Fibroblast of lung (primary cell): ENCODE results near the gene TLE5.

Experiments
- CTCF ChIP-seq, 2 donors: IDR thresholded peaks in 1 of 2; conservative IDR thresholded peaks in 1 of 2; 1 replicate in 1 of 2; 2 replicates in 1 of 2; pipeline ENCODE4 v1.5.1; 2011 to 2012; ENCODE audit warnings: low read length in 2 of 2, control low read depth in 1 of 2, inconsistent platforms in 1 of 2, low read depth in 1 of 2, mild to moderate bottlenecking in 1 of 2
- EZH2 ChIP-seq: IDR thresholded peaks from 2 replicates; pipeline ENCODE4 v1.5.1; 2012; ENCODE audit warnings: low read length, control low read depth, mild to moderate bottlenecking; ENCODE audit errors: missing control alignments

GRCh38 chr19:3031607-3031867, 30.8 kb downstream of the TLE5 start:
- TF ChIP-seq CTCF (conservative IDR thresholded peaks at IDR 0.05 in 1 of 2, IDR thresholded peaks at IDR 0.05 in 1 of 2; ENCODE audit: low read depth in 1 of 2, low read length in 2 of 2) (no peak), EZH2 (no peak)
